22Rv1 (cell line): Measurements from ENCODE around the gene GNB1.

Experiments
- H3K27ac ChIP-seq: fragments of 450-650 bp; 2 replicates; pipeline ENCODE4 v1.5.1; 2017
- CTCF ChIP-seq: fragments of 450-650 bp; IDR thresholded peaks from 2 replicates; pipeline ENCODE4 v1.5.1; 2017; ENCODE audit warnings: mild to moderate bottlenecking
- ZFX ChIP-seq: fragments of 450-650 bp; IDR thresholded peaks from 2 replicates; pipeline ENCODE4 v1.6.1; 2017; ENCODE audit warnings: antibody characterized with exemption, borderline replicate concordance

GNB1 gene

GRCh38 chr1:1794999-1795398 is 95.9 kb downstream of the GNB1 start:
- H3K27ac ChIP-seq: no peak overlapping the region
- no peak for TF ChIP-seq CTCF
- TF ChIP-seq ZFX: no peak

GRCh38 chr1:1793481-1794244 is 97.2 kb downstream of the GNB1 start:
- no peak overlapping the region for H3K27ac ChIP-seq
- TF ChIP-seq CTCF (no peak), ZFX (no peak)

GRCh38 chr1:1788646-1789431 is 102.0 kb downstream of the GNB1 start:
- no peak overlapping the region for H3K27ac ChIP-seq
- TF ChIP-seq ZFX: no peak
- TF ChIP-seq CTCF: peak; percentile 62

GRCh38 chr1:1788136-1788535 is 102.8 kb downstream of the GNB1 start:
- TF ChIP-seq CTCF (no peak), ZFX (no peak)
- no peak overlapping the region for H3K27ac ChIP-seq

GRCh38 chr1:1786836-1787605 is 103.9 kb downstream of the GNB1 start:
- H3K27ac ChIP-seq: no peak overlapping the region
- no peak for TF ChIP-seq ZFX
- no peak for TF ChIP-seq CTCF

- no peak overlapping the region for H3K27ac ChIP-seq
- TF ChIP-seq ZFX: no peak
- TF ChIP-seq CTCF: no peak
Observed at GRCh38 chr1:1785666-1786065, 105.2 kb downstream of the GNB1 start.
